ENCODE results near the gene RGS2.

DNA sequence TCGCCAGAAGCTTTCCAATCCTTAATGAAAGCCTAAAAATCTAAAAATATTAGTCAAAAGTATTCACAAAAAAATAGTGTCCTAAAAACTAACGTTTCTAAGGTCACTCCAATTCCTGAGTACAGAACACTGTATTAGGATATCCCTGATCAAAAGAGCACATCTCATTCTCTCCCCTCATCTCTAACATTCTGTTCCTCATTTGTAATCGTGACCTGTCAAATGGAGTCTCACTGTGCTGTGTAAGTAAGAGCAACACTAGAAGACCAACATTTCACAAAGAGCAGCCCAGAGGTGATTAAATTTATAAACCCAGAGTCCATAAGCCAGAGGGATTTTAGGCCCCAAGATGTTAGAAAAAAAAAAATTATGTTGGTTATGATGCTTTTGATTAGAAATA, 26.3 kb downstream of the RGS2 start:
- TF ChIP-seq, protein P1, sequence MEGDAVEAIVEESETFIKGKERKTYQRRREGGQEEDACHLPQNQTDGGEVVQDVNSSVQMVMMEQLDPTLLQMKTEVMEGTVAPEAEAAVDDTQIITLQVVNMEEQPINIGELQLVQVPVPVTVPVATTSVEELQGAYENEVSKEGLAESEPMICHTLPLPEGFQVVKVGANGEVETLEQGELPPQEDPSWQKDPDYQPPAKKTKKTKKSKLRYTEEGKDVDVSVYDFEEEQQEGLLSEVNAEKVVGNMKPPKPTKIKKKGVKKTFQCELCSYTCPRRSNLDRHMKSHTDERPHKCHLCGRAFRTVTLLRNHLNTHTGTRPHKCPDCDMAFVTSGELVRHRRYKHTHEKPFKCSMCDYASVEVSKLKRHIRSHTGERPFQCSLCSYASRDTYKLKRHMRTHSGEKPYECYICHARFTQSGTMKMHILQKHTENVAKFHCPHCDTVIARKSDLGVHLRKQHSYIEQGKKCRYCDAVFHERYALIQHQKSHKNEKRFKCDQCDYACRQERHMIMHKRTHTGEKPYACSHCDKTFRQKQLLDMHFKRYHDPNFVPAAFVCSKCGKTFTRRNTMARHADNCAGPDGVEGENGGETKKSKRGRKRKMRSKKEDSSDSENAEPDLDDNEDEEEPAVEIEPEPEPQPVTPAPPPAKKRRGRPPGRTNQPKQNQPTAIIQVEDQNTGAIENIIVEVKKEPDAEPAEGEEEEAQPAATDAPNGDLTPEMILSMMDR (conservative IDR thresholded peaks at IDR 0.05): no peak
- TF ChIP-seq EZH2 (IDR thresholded peaks at IDR 0.05; ENCODE audit: low read depth): no peak
